ENCODE data around the gene MYH13.

MYH13 gene

DNA sequence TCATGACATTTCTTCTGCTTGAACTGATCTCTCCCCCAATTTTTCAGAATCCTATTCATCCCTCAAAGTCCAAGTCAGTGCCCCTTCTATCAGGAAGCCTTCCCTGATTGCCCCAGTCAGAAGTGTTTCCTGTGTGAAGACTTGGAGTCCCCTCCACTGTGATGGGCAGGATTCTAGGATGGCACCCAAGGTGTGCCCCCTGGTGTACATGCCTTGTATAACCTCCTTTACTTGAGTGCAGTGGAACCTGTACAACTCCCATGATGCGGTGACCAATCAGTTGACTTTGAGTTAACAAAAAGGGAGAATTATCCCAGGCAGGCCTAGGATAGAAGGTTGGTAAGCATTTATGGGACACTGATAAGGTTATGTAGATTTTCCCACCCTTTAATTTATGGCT lies 23.4 kb downstream of the MYH13 start:
- DNase-seq (ENCODE audit: insufficient read length, low spot score): no peak
- no peak for FAIRE-seq

DNA sequence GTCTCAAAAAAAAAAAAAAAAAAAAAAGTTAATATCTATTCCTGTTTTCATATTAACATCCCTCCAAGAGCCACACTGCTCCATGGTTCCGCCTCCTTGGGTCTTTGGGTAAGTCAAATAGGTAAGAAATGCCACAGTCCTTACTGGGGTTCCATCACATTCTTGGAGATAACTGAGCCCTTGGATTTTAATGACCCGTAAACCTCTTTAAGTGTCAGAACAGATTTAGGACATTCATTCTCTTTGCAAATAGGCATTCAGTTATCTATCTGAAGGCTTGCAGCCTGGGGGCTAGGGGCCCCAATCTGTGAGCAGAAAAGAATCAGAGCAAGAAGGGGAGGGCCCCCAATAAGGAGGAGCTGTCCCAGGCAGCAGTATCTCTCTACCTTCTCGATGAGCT lies 28.0 kb downstream of the MYH13 start:
- FAIRE-seq (no peak), DNase-seq (ENCODE audit: insufficient read length, low spot score) (no peak)

DNA sequence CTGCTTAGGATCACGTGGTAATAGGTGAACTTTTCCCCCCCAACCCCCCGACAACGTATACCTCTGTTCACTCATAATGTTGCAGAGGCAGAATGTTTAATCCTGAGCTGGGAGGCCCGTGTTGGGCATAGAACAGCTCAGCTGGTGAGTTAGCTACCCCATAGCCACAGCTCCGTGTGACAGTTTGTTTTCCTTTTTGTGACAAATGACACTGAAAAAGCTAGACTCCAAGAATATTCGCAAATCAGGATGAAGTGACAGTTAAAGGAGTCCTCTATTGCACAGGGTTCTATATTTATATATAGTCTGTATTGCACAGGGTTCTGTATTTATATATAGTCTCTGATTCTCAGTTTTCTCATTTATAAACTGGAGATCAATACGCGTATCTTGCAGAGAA lies 33.8 kb downstream of the MYH13 start:
- DNase-seq (ENCODE audit: insufficient read length, low spot score) (no peak), FAIRE-seq (no peak)

DNA sequence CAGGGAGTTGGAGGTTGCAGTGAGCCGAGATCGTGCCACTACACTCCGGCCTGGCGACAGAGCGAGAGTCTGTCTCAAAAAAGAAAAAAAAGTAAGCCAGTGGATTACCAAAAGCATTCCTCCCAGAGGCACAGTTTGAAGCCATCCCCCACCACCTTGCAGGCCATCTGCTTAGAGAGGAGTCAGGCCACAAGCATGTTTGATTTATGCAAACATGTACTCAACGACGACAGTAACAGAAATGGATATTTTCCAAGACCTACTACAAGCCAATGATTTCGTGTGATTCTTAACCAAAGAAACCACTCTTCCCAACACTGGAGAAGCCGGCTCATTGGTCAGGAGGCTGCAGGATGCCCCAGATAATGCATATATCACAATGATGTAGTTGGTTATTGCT lies 34.8 kb downstream of the MYH13 start:
- FAIRE-seq: no peak
- no peak for DNase-seq (ENCODE audit: insufficient read length, low spot score)

DNA sequence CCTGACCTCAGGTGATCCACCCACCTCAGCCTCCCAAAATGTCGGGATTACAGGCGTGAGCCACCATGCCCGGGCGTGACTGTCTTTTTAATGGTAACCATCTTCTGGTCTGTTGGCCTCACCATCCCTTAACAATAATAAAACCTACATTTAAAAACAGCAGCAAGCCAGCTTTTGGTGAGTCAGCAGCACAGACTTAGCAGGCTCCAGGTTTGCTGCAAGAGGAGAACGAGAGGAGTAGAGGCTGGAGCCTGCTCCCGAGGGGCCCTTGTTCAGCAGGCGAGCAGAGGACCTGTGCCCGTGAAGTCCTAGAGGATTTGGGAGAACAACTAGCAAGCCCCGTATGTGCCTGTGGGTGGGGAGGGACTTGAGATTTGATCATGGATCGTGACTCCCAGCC lies 35.7 kb downstream of the MYH13 start:
- DNase-seq (ENCODE audit: insufficient read length, low spot score): no peak
- FAIRE-seq: no peak

DNA sequence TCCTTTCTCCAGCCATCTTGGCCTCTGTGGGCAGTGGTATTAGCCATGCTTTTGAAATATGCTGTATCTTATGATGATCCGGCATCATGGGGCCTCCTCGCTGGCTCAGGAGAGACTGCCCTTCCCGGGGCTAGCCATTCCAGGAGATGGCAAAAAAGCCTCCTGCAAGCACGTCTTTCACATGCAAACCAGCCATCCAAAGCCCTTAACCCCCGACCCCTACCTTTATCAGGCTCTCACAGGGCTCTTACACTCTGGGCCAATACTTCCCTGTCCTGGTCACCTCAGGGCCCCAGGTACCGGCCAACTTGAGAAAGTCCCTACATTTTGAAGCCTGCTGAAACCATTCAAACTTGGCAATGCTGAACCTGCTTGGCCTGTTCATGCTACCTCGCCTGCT lies 36.4 kb downstream of the MYH13 start:
- DNase-seq (ENCODE audit: insufficient read length, low spot score) (no peak), FAIRE-seq (no peak)

DNA sequence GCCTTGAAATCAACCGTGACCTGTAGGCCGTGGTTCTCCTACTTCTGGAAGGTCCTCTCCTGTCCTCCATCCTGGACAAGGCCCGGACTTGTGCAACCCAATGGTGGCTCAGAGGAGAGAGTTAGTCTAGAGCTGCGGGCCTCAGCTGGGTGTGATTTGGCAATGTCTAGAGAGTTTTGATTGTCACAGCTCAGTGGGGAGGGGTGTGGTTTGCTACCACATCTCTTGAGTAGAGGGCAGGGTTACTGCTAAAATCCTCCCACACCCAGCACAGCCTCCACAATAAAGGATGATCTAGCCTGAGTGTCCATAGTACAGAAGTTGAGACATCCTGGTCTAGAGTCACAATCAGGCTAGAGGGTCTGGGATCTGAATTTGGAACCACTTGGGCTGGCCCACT lies 40.3 kb downstream of the MYH13 start:
- FAIRE-seq (no peak), DNase-seq (ENCODE audit: insufficient read length, low spot score) (no peak)

DNA sequence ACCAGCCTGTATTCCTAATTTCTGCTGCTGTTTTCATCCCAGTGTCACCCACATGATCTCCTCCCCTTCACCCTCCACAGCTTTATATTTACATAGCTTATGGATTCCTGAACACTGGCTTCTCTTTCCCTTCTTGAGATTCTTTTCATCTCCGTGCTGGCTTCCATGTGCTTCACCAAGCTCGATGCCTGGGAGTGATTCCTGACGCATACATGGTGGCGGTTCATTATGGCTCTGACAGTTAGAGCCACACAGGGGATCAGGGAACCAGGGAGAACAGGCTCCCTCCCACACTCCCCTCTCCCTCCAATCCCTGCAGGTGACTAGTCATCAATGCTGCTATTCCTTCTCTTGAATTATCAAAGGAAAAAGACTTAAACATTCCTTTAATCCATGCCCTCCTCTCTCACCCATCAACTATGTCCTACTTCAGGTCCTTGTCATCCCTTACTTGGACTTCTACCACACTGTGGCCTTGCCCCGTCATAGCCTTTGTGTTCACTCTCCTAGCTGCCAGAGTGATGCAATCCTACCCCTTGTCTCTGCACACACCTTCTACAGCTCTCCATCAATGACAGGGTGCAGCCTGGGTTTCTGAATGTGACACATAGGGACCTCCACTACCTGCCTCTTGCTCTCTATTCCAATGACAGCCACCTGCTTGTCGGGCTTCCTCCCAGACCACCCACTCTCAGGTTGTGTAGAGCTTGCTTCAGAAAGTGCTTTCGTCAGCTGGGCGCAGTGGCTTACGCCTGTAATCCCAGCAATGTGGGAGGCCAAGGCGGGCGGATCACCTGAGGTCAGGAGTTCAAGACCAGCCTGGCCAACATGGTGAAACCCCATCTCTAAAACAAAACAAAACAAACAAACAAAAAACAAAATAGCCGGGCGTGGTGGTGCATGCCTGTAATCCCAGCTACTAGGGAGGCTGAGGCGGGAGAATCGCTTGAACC lies 43.6 kb downstream of the MYH13 start:
- DNase-seq (ENCODE audit: insufficient read length, low spot score) (no peak), FAIRE-seq (no peak)

DNA sequence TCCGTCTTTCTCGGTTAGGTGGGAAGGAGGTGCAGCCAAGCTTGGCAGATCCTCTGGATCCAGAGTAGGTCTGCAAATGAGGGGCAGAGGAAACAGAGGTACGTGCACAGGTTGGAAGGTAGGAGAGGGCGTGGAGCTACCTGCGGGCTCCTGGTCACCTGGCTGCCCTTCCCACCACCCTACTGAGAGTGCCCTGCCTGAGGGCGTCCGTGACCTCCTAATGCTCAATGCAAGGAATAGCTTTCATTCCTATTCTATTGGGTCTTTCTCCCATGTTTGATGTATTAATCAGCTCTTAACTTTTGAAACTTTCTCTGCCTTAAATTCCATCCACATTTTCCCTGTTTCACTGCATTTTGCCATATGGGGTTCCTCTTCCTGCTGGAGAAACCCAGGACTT lies 44.6 kb downstream of the MYH13 start:
- FAIRE-seq (no peak), DNase-seq (ENCODE audit: insufficient read length, low spot score) (no peak)

DNA sequence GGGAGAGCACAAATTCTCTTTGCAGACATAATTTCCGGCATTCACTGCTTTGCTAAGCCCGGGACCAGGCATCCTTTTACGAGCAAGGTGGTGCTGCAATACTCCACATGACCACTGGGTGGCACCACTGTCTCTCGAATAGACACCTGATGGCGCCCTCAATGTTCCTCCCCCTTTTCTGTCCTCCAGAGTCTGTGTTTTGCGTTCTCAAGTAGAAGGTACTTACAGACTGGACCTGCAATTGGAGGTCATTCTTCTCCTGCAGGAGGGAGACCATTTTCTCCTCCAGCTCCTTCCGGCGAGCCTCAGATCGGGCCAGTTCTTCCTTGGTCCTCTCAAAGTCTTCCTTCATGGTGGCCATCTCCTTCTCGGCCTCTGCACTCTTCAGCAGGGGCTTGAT lies 45.2 kb downstream of the MYH13 start:
- no peak for FAIRE-seq
- peak; percentile 81 for DNase-seq (ENCODE audit: insufficient read length, low spot score)

DNA sequence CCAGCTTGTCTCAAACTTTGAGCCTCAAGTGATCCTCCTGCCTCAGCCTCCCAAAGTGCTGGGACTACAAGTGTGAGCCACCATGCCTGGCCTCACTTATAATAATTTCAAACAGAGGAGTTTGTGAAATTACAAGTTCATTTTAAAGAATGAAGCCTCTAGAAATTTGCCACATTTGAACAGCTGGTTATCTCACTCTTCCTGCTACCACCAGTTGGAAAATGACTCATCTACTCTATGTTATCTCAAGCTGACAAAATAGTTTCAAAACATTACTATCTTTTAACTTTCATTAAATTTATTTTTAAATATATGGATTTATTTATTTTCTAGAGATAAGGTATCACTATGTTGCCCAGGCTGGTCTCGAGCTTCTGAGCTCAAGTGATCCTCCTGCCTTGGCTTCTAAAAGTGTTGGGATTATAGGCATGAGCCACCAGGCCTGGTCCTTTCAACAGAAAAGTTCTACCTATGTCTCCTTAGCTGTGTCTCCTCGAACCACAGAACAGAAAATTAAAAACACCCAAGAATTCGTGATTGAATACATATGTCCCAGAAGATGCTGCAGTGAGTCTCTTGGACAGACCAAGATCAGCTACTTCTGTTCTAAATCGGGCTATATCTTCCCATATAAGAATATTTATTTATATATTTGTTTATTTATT lies 47.6 kb downstream of the MYH13 start:
- DNase-seq (ENCODE audit: insufficient read length, low spot score) (no peak), FAIRE-seq (no peak)

DNA sequence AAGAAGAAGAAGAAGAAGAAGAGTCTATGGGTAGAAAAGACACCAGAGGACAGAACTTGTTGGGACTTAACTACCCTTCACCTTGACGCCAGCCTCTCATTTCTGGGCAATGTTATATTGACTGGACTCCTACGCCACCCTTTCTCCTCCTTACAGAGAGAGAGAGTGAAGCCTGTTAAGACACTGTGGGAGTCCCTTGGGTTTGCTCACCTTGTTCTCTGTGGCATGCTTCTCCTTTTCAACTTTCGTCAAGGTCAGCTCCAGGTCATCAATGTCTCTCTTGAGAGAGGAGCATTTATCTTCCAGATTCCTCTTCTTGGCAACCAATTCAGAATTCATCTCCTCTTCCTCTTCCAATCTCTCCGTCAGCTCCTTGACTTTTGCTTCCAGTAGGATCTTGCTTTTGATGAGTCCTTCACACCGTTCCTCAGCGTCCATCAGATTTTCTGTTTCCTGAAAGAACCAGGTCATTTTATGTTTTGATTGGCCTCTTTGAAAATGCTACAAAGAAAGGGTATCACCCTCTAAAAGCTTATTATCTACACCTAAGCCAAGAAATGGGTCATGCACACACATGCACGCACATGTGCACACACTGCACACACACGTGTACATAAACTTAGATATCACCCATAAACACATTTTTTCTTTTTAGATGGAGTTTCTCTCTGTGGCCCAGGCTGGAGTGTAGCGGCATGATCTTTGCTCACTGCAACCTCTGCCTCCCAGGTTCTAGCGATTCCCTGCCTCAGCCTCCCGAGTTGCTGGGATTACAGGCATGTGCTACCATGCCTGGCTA lies 48.8 kb downstream of the MYH13 start:
- no peak for FAIRE-seq

DNA sequence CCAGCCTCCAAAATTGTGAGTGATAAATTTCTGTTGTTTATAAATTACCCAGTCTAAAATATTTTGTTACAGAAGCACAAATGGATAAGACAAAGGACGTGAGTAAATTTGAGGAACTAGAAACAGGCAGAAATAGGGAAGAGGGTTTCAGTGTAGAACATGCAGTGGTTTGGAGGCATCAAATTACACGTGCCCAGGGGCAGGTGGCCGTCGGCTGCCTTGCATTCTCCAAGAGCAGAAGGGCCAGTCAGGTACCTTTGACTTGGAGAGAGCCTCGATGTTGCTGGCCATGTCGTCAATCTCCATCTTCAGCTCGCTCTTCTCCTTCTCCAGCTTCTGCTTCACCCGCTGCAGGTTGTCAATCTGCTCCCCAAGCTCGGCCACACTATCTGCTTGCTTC lies 54.3 kb downstream of the MYH13 start:
- no peak for DNase-seq (ENCODE audit: insufficient read length, low spot score)
- no peak for FAIRE-seq

More for the DNA sequence above, 48.8 kb downstream of the MYH13 start:
- DNase-seq (ENCODE audit: insufficient read length, low spot score): no peak

DNA sequence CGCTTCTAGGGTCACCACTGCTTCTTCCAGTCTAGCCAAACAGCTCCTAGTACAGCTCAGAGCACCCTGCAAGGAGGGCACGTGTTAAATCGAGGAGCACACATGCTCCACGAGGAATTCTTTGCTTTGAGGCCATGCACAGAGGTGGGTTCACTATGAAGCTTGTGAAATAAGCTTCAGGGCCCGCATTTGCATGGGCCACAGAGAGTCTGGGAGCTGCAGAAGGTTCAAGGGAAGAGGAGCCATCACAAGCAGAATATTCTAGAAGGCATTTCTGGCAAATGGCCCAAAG lies 55.3 kb downstream of the MYH13 start:
- no peak for FAIRE-seq
- no peak for DNase-seq (ENCODE audit: insufficient read length, low spot score)

DNA sequence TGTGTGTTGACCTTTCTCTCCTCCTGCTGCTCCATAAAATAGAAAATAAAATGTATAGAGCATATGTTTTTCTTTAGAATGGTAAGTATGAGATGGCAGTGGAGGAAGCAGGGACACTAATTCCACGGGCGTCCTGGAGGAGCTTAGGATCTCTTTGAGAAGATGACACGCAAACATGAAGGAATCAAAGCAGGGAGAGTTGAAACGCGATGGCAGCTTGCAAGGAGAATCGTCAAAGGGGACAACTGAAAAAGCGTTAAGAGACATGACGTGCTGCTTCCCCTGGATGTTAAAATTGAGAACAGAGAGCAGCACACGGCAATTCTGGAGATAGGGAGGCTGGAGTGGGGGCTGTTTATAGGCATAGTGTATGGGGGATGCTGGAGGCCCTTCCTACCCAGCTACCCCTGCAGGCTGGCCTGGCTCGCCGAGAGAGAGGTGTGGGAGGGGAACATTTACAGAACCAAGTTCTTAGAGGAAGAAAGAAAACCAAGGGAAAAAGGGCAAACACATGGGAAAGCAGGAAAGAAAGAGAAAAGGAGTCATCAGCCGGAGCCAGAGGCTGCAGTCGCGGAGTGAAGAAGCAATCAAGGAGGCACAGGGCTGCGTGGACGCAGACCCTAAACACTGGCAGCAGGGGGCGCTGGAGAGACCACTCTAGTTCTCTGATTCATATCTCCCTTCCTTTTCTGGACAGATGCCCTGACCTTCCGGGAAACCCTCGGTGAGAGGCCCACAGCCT lies 55.8 kb downstream of the MYH13 start:
- DNase-seq (ENCODE audit: insufficient read length, low spot score): peak; percentile 55
- FAIRE-seq: no peak

DNA sequence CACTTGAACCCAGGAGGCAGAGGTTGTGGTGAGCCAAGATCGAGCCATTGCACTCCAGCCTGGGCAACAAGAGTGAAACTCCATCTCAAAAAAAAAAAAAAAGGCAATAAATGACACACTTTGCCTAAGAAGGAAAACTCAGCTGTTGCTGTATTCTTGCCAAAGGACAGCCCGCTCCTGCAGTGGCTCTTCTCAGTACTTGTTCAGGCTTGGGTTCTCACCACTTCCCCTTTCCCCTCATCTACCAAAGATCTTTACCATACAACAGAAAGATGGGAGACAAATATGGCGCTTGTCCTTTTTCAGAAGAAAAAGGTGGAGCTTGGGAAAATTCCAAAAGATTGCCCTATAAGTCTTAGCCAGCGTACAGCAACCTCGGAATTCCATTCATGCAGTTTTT lies 58.5 kb downstream of the MYH13 start:
- FAIRE-seq (no peak), DNase-seq (ENCODE audit: insufficient read length, low spot score) (no peak)

DNA sequence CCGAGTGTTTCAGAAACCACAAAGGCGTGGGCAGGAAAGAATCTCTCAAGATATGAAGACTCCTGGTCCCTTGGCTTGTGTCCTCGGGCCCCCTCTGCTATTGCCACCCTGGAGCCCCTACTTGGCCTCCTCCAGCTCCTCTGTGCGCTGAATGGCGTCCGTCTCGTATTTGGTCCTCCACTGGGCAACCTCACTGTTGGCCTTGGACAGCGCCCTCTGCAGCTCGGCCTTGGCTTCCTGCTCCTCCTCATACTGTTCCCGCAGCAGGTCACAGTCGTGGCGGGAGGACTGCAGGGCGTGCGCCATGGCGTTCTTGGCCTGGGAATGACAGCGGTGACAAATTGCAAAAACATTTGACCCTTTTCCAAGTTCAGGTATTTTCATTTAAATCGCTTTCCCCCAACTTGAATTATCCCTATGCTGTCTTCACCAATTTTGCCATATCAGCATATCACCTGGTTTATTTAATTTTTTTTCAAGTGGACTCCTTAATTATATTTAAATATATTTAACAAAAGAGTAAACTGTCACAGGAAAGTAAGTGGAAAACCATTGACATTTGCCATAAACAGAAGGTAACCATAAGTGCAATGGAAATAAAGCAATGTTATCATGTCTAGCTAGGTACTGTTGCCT lies 59.7 kb downstream of the MYH13 start:
- FAIRE-seq (no peak), DNase-seq (ENCODE audit: insufficient read length, low spot score) (no peak)

DNA sequence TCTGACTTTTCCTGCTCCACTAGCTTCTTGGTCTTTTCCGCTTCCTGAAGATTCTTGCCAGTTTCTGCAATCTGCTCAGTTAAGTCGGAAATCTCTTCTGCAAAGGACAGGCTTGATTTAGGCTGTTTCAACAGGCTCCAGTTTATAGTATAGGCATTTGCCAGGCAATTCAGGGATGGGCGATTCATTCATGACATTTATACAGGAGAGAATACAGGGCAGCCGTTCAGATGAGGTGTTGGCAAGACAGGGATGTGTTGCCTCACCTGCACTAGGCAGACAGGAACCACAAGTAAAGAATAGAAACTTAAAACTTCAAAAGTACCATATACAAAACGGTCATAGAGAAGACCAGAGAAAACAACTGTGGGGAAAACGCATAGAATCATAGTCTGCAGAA lies 61.7 kb downstream of the MYH13 start:
- FAIRE-seq: no peak
- no peak for DNase-seq (ENCODE audit: insufficient read length, low spot score)

DNA sequence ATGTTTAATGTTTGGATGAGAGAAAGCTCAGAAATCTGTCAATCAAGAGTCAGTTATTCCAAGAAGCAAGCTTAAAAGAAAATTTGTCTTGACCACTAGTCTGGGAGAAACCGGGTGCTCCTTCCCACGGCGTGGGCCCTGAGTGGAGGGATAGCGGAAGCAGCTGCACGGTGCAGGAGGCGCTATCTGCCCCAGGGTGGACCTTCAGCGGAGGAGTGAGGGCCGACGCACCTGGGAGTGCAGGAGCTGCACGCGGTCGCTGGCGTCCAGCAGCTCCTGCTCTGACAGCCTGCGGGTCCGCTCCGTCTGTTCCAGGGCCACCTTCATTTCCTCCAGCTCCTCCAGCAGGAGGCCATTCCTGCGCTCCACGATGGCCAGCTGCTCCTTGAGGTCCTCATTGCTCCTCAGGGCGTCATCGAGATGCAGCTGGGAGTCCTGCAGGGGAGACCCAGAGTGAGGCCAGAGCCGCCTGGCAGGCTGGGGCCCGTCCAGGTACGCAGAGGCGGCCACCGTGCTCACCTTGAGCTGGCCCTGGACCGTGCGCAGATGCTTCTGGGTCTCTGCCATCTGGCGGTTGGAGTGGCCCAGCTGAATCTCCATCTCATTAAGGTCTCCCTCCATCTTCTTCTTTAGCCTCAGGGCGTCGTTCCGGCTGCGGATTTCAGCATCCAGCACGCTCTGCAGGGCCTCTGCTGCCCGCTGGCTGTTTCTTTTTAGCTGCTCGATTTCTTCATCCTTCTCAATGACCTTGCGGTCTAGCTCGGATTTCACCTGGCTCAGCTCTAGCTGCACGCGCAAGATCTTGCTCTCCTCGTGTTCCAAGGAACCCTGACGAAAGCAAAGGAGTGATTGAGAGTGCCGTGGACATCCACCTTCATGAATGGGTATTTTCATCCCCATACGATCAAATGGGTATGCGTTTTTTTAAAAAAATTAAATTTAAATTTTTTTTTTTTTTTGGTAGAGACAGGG lies 63.5 kb downstream of the MYH13 start:
- DNase-seq (ENCODE audit: insufficient read length, low spot score): no peak
- FAIRE-seq: no peak

All from HTR-8/SVneo (cell line).